ENCODE results near the gene PDCD10.

DNA sequence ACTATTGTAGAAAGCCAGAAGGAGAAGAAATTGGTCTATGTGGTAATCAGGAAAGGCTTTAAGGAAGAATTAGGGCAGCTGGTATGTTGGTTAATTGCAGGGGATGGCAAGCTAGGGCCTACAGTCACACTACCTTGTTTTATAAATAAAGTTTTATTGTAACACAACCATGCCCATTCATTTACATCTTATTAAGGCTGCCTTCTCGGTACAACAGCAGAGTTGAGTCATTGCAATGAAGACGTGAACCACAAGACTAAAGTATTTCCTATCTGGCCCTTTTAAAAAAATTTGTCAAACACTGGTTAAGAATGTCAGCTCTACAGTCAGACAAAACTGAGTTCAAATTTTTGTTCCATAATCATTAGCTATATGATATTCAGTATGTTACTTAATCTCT is 9.1 kb upstream of the PDCD10 start:
- TF ChIP-seq, protein P1, sequence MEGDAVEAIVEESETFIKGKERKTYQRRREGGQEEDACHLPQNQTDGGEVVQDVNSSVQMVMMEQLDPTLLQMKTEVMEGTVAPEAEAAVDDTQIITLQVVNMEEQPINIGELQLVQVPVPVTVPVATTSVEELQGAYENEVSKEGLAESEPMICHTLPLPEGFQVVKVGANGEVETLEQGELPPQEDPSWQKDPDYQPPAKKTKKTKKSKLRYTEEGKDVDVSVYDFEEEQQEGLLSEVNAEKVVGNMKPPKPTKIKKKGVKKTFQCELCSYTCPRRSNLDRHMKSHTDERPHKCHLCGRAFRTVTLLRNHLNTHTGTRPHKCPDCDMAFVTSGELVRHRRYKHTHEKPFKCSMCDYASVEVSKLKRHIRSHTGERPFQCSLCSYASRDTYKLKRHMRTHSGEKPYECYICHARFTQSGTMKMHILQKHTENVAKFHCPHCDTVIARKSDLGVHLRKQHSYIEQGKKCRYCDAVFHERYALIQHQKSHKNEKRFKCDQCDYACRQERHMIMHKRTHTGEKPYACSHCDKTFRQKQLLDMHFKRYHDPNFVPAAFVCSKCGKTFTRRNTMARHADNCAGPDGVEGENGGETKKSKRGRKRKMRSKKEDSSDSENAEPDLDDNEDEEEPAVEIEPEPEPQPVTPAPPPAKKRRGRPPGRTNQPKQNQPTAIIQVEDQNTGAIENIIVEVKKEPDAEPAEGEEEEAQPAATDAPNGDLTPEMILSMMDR (IDR thresholded peaks at IDR 0.05): no peak
- TF ChIP-seq POLR2A (IDR thresholded peaks at IDR 0.05): no peak

All from Peyer's patch (tissue), 4 donors.